HepG2 (cell line): ENCODE measurements around the gene GPX1. TPM values are rescaled to one million over a fixed set of nuclear protein-coding genes. Genes with fewer than 3 reads are reported as not detected.

ENCODE experiments used
- ATAC-seq: fragments of 200-7000 bp; cut with Tn5 transposase; 3 replicates; pipeline ENCODE4 v1.9.1; 2020; ENCODE audit warnings: mild to moderate bottlenecking, moderate library complexity
- BruUV-seq: library from RNA; stranded (reverse); fragments of 400-500 nt; replicated peaks from 2 replicates; lab custom pipeline; 2021; lab: Mats Ljungman, UMichigan
- CTCF ChIA-PET: fragments of 300-600 bp; formaldehyde crosslinking; extraction: SDS; loops from one replicate; lab custom pipeline; 2021; ENCODE audit warnings: low total read pairs, inconsistent platforms, low intra/inter-chr PET ratio; lab: Yijun Ruan, JAX
- POLR2A ChIA-PET: fragments of 350-600 bp; sonication (Branson Sonifier 250); formaldehyde crosslinking; loops from one replicate; lab custom pipeline; 2020; ENCODE audit warnings: antibody characterized with exemption, inconsistent platforms; lab: Yijun Ruan, JAX
- DNase-seq: peaks from one replicate; pipeline ENCODE4 v3.0.0-alpha.2; 2015; ENCODE audit warnings: low spot score
- FAIRE-seq: peaks from 3 replicates; lab custom pipeline; 2011; peaks lifted over from hg19 to GRCh38; lab: Jason Lieb, UNC
- H2AFZ ChIP-seq: one replicate; pipeline ENCODE4 v1.6.1; 2011; ENCODE audit warnings: low read length, inconsistent platforms
- H3K27ac ChIP-seq: fragments of 300-600 bp; 3 replicates; pipeline ENCODE4 v1.8.0; 2011; ENCODE audit warnings: mixed run types, mild to moderate bottlenecking, mixed read lengths, low read length, inconsistent platforms; ENCODE audit not compliant: insufficient read depth; ENCODE audit errors: extremely low read length
- H3K27me3 ChIP-seq, 2 experiments: fragments of 200-600 bp in 1 of 2; 2 replicates in 1 of 2; 3 replicates in 1 of 2; pipeline versions ENCODE4 v1.6.0 to v1.8.0; 2011; ENCODE audit warnings: low read length in 2 of 2, mild to moderate bottlenecking in 2 of 2, moderate library complexity in 2 of 2, inconsistent platforms in 1 of 2; ENCODE audit not compliant: insufficient read depth in 2 of 2, control insufficient read depth in 1 of 2
- H3K36me3 ChIP-seq, 2 experiments: fragments of 200-600 bp in 1 of 2; replicated peaks in 1 of 2; 2 replicates in 1 of 2; 3 replicates in 1 of 2; pipeline versions ENCODE4 v1.5.1 to v1.8.0; 2011; ENCODE audit warnings: low read length in 2 of 2, inconsistent platforms in 1 of 2; ENCODE audit not compliant: insufficient read depth in 2 of 2, control insufficient read depth in 1 of 2
- H3K4me1 ChIP-seq: 2 replicates; pipeline ENCODE4 v1.5.1; 2012; ENCODE audit warnings: low read length, inconsistent platforms; ENCODE audit not compliant: insufficient read depth
- H3K4me2 ChIP-seq: 2 replicates; pipeline ENCODE4 v1.6.0; 2011; ENCODE audit warnings: low read depth, low read length, inconsistent platforms
- H3K4me3 ChIP-seq, 3 experiments: fragments of 200-600 bp in 1 of 3; sonication (generic), shearing (Covaris generic) in 1 of 3; replicated peaks in 1 of 3; 2 replicates each; pipeline ENCODE4 v1.5.1; 2011 to 2016; ENCODE audit warnings: low read length in 3 of 3, inconsistent platforms in 2 of 3, low read depth in 2 of 3, mild to moderate bottlenecking in 2 of 3, control low read depth in 1 of 3, mixed read lengths in 1 of 3; ENCODE audit not compliant: insufficient read depth in 1 of 3
- H3K79me2 ChIP-seq: one replicate; pipeline ENCODE4 v1.6.1; 2011; ENCODE audit warnings: low read length, inconsistent platforms; ENCODE audit not compliant: insufficient read depth
- H3K9ac ChIP-seq: 2 replicates; pipeline ENCODE4 v1.6.0; 2011; ENCODE audit warnings: mild to moderate bottlenecking, low read depth, low read length, inconsistent platforms; ENCODE audit not compliant: insufficient read depth
- H3K9me3 ChIP-seq: 2 replicates; pipeline ENCODE4 v1.5.1; 2012; ENCODE audit warnings: mild to moderate bottlenecking, low read length
- H4K20me1 ChIP-seq: 2 replicates; pipeline ENCODE4 v1.6.0; 2011; ENCODE audit warnings: inconsistent platforms, mild to moderate bottlenecking, low read length, moderate library complexity; ENCODE audit not compliant: insufficient read depth
- CSRNP1 ChIP-seq: sonication (generic); formaldehyde crosslinking; IDR thresholded peaks from 2 replicates; pipeline ENCODE4 v1.8.1; 2023; ENCODE audit warnings: mild to moderate bottlenecking, missing genetic modification reagents
- E2F1 ChIP-seq: sonication (generic); formaldehyde crosslinking; IDR thresholded peaks from 2 replicates; pipeline ENCODE4 v1.5.0; 2020; ENCODE audit warnings: missing genetic modification reagents
- ETV6 ChIP-seq: sonication (generic); formaldehyde crosslinking; conservative IDR thresholded peaks from 2 replicates; pipeline ENCODE4 v1.4.0; 2020; ENCODE audit warnings: missing genetic modification reagents
- GLMP ChIP-seq: sonication (generic); formaldehyde crosslinking; IDR thresholded peaks from 2 replicates; pipeline ENCODE4 v1.9.0; 2021; ENCODE audit warnings: missing genetic modification reagents, mild to moderate bottlenecking, borderline replicate concordance
- HNF4A ChIP-seq: sonication (generic); formaldehyde crosslinking; IDR thresholded peaks from 2 replicates; pipeline ENCODE4 v1.4.0; 2020; ENCODE audit warnings: missing genetic modification reagents
- MATR3 ChIP-seq: sonication (generic); formaldehyde crosslinking; IDR thresholded peaks from 2 replicates; pipeline ENCODE4 v1.4.0; 2020; ENCODE audit warnings: missing genetic modification reagents
- NCOA5 ChIP-seq: sonication (generic); formaldehyde crosslinking; IDR thresholded peaks from 2 replicates; pipeline ENCODE4 v1.4.0; 2020; ENCODE audit warnings: missing genetic modification reagents
- NCOR1 ChIP-seq: fragments of 200-600 bp; sonication (generic); IDR thresholded peaks from 2 replicates; pipeline ENCODE4 v1.7.0; 2017; ENCODE audit warnings: antibody characterized with exemption, low read length, borderline replicate concordance
- NFE2 ChIP-seq: sonication (generic); formaldehyde crosslinking; IDR thresholded peaks from 2 replicates; pipeline ENCODE4 v1.4.0; 2020; ENCODE audit warnings: missing genetic modification reagents
- NR2F6 ChIP-seq, 2 experiments: IDR thresholded peaks; 2 replicates each; pipeline ENCODE4 v1.6.1; 2016; ENCODE audit warnings: antibody characterized with exemption in 1 of 2, mild to moderate bottlenecking in 1 of 2
- PHF21A ChIP-seq: sonication (generic); formaldehyde crosslinking; IDR thresholded peaks from 2 replicates; pipeline ENCODE4 v1.5.0; 2020; ENCODE audit warnings: mild to moderate bottlenecking, missing genetic modification reagents
- POLR2A ChIP-seq, 2 experiments: IDR thresholded peaks; 2 replicates each; pipeline ENCODE4 v1.6.1; 2011; ENCODE audit warnings: low read depth in 2 of 2, low read length in 2 of 2, mild to moderate bottlenecking in 1 of 2, moderate library complexity in 1 of 2; ENCODE audit not compliant: insufficient read depth in 1 of 2
- PREB ChIP-seq: sonication (generic); formaldehyde crosslinking; IDR thresholded peaks from 2 replicates; pipeline ENCODE4 v1.4.0; 2020; ENCODE audit warnings: missing genetic modification reagents
- U2AF1 ChIP-seq: fragments of 200-400 bp; formaldehyde crosslinking; optimal IDR thresholded peaks from 2 replicates; pipeline ENCODE3; 2017; ENCODE audit warnings: mild to moderate bottlenecking, low read depth, low read length
- ZNF121 ChIP-seq: sonication (generic); formaldehyde crosslinking; IDR thresholded peaks from 2 replicates; pipeline ENCODE4 v1.5.0; 2020; ENCODE audit warnings: mild to moderate bottlenecking, missing genetic modification reagents
- ZNF33A ChIP-seq: sonication (generic); formaldehyde crosslinking; IDR thresholded peaks from 2 replicates; pipeline ENCODE4 v1.5.1; 2020; ENCODE audit warnings: missing genetic modification reagents, mild to moderate bottlenecking, moderate library complexity, borderline replicate concordance
- ZNF501 ChIP-seq: sonication (generic); formaldehyde crosslinking; IDR thresholded peaks from 2 replicates; pipeline ENCODE4 v1.5.1; 2020; ENCODE audit warnings: mild to moderate bottlenecking, moderate library complexity, missing genetic modification reagents
- ZNF619 ChIP-seq: sonication (generic); formaldehyde crosslinking; IDR thresholded peaks from 2 replicates; pipeline ENCODE4 v1.4.0; 2020; ENCODE audit warnings: mild to moderate bottlenecking, missing genetic modification reagents
- ZNF678 ChIP-seq: sonication (generic); formaldehyde crosslinking; IDR thresholded peaks from 2 replicates; pipeline ENCODE4 v1.4.0; 2020; ENCODE audit warnings: mild to moderate bottlenecking, missing genetic modification reagents
- WGBS: methylation state at CpG from one replicate; pipeline ENCODE4 v1.1.6; 2017; ENCODE audit warnings: low lambda C conversion rate; 5-methylcytosine and 5-hydroxymethylcytosine counted together
- in situ Hi-C: cut with HindIII; loops from 2 replicates; pipeline ENCODE4 v1.10.0; 2017; ENCODE audit warnings: low pct_unique_long_range_greater_than_20kb; ENCODE audit not compliant: extremely low pct_ligation_motif_present
- intact Hi-C: fragments of 100-400 bp; cut with micrococcal nuclease; formaldehyde crosslinking; loops from one replicate; pipeline ENCODE4 v1.10.0; 2022; ENCODE audit not compliant: unreplicated experiment
- polyA plus RNA-seq, 8 experiments: library from polyadenylated mRNA; depleted of rRNA in 3 of 8; stranded (reverse) in 7 of 8; unstranded in 1 of 8; fragments of >200 nt; fragmentation: Illumina TruSeq in 4 of 8; extraction: Trizol in 4 of 8; gene quantifications; 2 replicates each; pipeline versions ENCODE4 v1.2.1 to v1.2.3, GENCODE V29; 2011 to 2016; ENCODE audit warnings: low read depth in 4 of 8, missing spikeins in 1 of 8, mixed read lengths in 1 of 8; ENCODE audit not compliant: insufficient read depth in 1 of 8
- total RNA-seq, 5 experiments: library from RNA; depleted of rRNA; stranded (reverse); fragments of >200 nt; fragmentation: Illumina TruSeq; extraction: Trizol; gene quantifications; 2 replicates each; pipeline ENCODE4 v1.2.3, GENCODE V29; 2016; ENCODE audit warnings: low read depth in 1 of 5

GPX1 gene
- total and polyA plus RNA-seq, 2 of the 13 experiments (the other 11 are each of a cell fraction or from before 2014, with no cell fraction given) = 149 to 168 TPM

- H3K9ac ChIP-seq = no peak overlapping the region
- no peaks in the 10 kb centered on the region; a peak in 1 of 5 replicates for H3K27me3 ChIP-seq
- H3K27ac ChIP-seq = no peak overlapping the region
- intact Hi-C loops (no loop called here), in situ Hi-C loops (no loop called here)
- ChIA-PET POLR2A (no interaction called here), CTCF (no interaction called here)
- peaks cover 62% of the 10 kb centered on the region for H4K20me1 ChIP-seq
- no peak overlapping the region for H2AFZ ChIP-seq
- WGBS = 90% methylated on average over 17 of the region's 17 CpGs
- H3K4me3 ChIP-seq = no peak overlapping the region
- peaks cover 87% of the 10 kb centered on the region for H3K79me2 ChIP-seq
- FAIRE-seq (no peak), DNase-seq (no peak), ATAC-seq (no peak)
- peaks cover 1 to 9% of the 10 kb centered on the region in 2 experiments; a peak in 2 of 5 replicates for H3K36me3 ChIP-seq
- H3K4me2 ChIP-seq = no peak overlapping the region
- H3K9me3 ChIP-seq = no peaks in the 10 kb centered on the region
- peaks cover 52% of the 10 kb centered on the region for H3K4me1 ChIP-seq
- no TSS peak for BruUV-seq
- no peak for TF ChIP-seq HNF4A (CRISPR knock-in tag)
- no peak for TF ChIP-seq NCOR1
- peak; percentile 72 for TF ChIP-seq ZNF121 (CRISPR knock-in tag)
- TF ChIP-seq E2F1 = no peak
- no peak for TF ChIP-seq NFE2
- no peak for TF ChIP-seq NCOA5 (CRISPR knock-in tag)
- TF ChIP-seq NR2F6 (IDR thresholded peaks at IDR 0.05) = peak; percentile 69; the same call in 1 of the 2 replicates
- 0 out of 2 replicates have a peak, but pooled peaks have one; percentile 9 for TF ChIP-seq NR2F6 (CRISPR knock-in tag; IDR thresholded peaks at IDR 0.05)
- TF ChIP-seq PHF21A (CRISPR knock-in tag) = no peak
- no peak for TF ChIP-seq ZNF33A (CRISPR knock-in tag)
- TF ChIP-seq PREB (CRISPR knock-in tag) = no peak
- TF ChIP-seq GLMP = no peak
- TF ChIP-seq ZNF619 = no peak
- 0 out of 4 replicates have a peak, but pooled peaks of 1 of the 2 experiments have one; percentile 25 for TF ChIP-seq POLR2A (IDR thresholded peaks at IDR 0.05; ENCODE audit: insufficient read depth in 1 of 2, low read depth in 2 of 2, low read length in 2 of 2)
- TF ChIP-seq ETV6 (CRISPR knock-in tag) = no peak
- no peak for TF ChIP-seq ZNF501
- TF ChIP-seq MATR3 (CRISPR knock-in tag) = no peak
- TF ChIP-seq CSRNP1 (CRISPR knock-in tag) = no peak
- TF ChIP-seq U2AF1 = no peak
- TF ChIP-seq ZNF678 = no peak
These were observed 48.7 kb upstream of the GPX1 start for GRCh38 chr3:49406571-49407565.
